ENCODE data around the gene AHCY.

- TF ChIP-seq EP300 (IDR thresholded peaks at IDR 0.05) (no peak), CTCF (IDR thresholded peaks at IDR 0.05) (no peak)
Observed at GRCh38 chr20:34290471-34290870, 12.7 kb downstream of the AHCY start.

All from stomach (tissue), 4 donors.